Activated CD8-positive, alpha-beta memory T cell treated with anti-CD3 and anti-CD28 coated beads for 4 hours (primary cell): ENCODE measurements around the gene POR.
A peak's percentile ranks its signal among the peaks of the same experiment; 100 is the strongest.
"Not testable (repeated sequence)": the region's sequence is repeated elsewhere in the genome, so short reads cannot be mapped to it uniquely, and the experiment has no call there.

Experiments
- DNase-seq, 2 donors: peaks; one replicate each; pipeline ENCODE4 v3.0.0-alpha.2; 2020; ENCODE audit warnings: low read depth in 2 of 2

The POR gene

GRCh38 chr7:75914655-75915415, at the start of gene POR:
TSS of gene POR (plus strand) at chr7:75915155. CDS start at chr7:75954002, 38,847 bp downstream.
- peak; percentile 91 to 95 for DNase-seq

- DNase-seq: no peak
Measured at GRCh38 chr7:75866114-75866488, 48.9 kb upstream of the POR start.

- peak; percentile 5 to 28 for DNase-seq
Measured at GRCh38 chr7:75866489-75867389, 48.2 kb upstream of the POR start.

- DNase-seq: no peak
Measured at GRCh38 chr7:75867390-75867717, 47.6 kb upstream of the POR start.

- no peak for DNase-seq
Measured at GRCh38 chr7:75868153-75868552, 46.8 kb upstream of the POR start.

GRCh38 chr7:75869776-75870379, 45.1 kb upstream of the POR start:
- DNase-seq: no peak

- DNase-seq: peak in 1 of 2 donors; percentile 7
Measured at GRCh38 chr7:75870557-75871161, 44.3 kb upstream of the POR start.

- no peak for DNase-seq
Measured at GRCh38 chr7:75872073-75872782, 42.7 kb upstream of the POR start.

GRCh38 chr7:75874180-75874579, 40.8 kb upstream of the POR start:
- DNase-seq: not testable (repeated sequence)

- DNase-seq: no peak
Measured at GRCh38 chr7:75875113-75876080, 39.6 kb upstream of the POR start.

GRCh38 chr7:75876126-75876881, 38.7 kb upstream of the POR start:
- no peak for DNase-seq

GRCh38 chr7:75878312-75878768, 36.6 kb upstream of the POR start:
- DNase-seq: no peak

- peak; percentile 93 for DNase-seq
Measured at GRCh38 chr7:75878769-75879611, 36.0 kb upstream of the POR start, which contains the start of gene RHBDD2. TSS of gene RHBDD2 (plus strand) at chr7:75879034. CDS start at chr7:75879083, 49 bp downstream.

GRCh38 chr7:75879771-75880184, 35.2 kb upstream of the POR start:
- peak in 1 of 2 donors; percentile 11 for DNase-seq

GRCh38 chr7:75880242-75880641, 34.7 kb upstream of the POR start:
- DNase-seq: no peak

GRCh38 chr7:75881436-75882095, 33.4 kb upstream of the POR start:
- no peak for DNase-seq

- not testable (repeated sequence) for DNase-seq
Measured at GRCh38 chr7:75883265-75883824, 31.6 kb upstream of the POR start.
